H1 (cell line): Measurements from ENCODE around the gene SMU1. TPM values are rescaled to one million over a fixed set of nuclear protein-coding genes. Genes with fewer than 3 reads are reported as not detected.
A peak's percentile ranks its signal among the peaks of the same experiment; 100 is the strongest.

ENCODE experiments used
- ASH2L ChIP-seq: fragments of 200-600, 300-600 bp; sonication (generic); IDR thresholded peaks from one replicate; pipeline ENCODE4 v1.7.1; 2017; ENCODE audit warnings: low read length
- ATF3 ChIP-seq: IDR thresholded peaks from 2 replicates; pipeline ENCODE4 v1.6.1; 2011; ENCODE audit warnings: low read depth, mild to moderate bottlenecking, low read length; ENCODE audit not compliant: insufficient read depth
- BACH1 ChIP-seq: IDR thresholded peaks from 2 replicates; pipeline ENCODE4 v1.6.1; 2012; ENCODE audit warnings: low read length, improper control_type of control experiment
- BRCA1 ChIP-seq: IDR thresholded peaks from 2 replicates; pipeline ENCODE4 v1.6.1; 2012; ENCODE audit warnings: low read depth, low read length, improper control_type of control experiment
- CEBPB ChIP-seq: IDR thresholded peaks from 2 replicates; pipeline ENCODE4 v1.6.1; 2012; ENCODE audit warnings: low read depth, low read length
- CHD1 ChIP-seq: IDR thresholded peaks from 2 replicates; pipeline ENCODE4 v1.6.1; 2012; ENCODE audit warnings: low read depth, low read length, improper control_type of control experiment
- CHD2 ChIP-seq: IDR thresholded peaks from 2 replicates; pipeline ENCODE4 v1.6.1; 2012; ENCODE audit warnings: low read length, improper control_type of control experiment
- EGR1 ChIP-seq: IDR thresholded peaks from 2 replicates; pipeline ENCODE4 v1.6.1; 2011; ENCODE audit warnings: low read depth, low read length, borderline replicate concordance
- FOSL1 ChIP-seq: IDR thresholded peaks from 2 replicates; pipeline ENCODE4 v1.6.1; 2011; ENCODE audit warnings: mild to moderate bottlenecking, low read depth, low read length, moderate library complexity; ENCODE audit not compliant: insufficient read depth
- KDM4A ChIP-seq: IDR thresholded peaks from one replicate; pipeline ENCODE4 v1.7.1; 2012; ENCODE audit warnings: low read depth, mild to moderate bottlenecking, moderate library complexity, low read length, inconsistent platforms; ENCODE audit not compliant: severe bottlenecking
- MAFK ChIP-seq: IDR thresholded peaks from 2 replicates; pipeline ENCODE4 v1.6.1; 2012; ENCODE audit warnings: low read depth, mild to moderate bottlenecking, improper control_type of control experiment, low read length
- NRF1 ChIP-seq: IDR thresholded peaks from 2 replicates; pipeline ENCODE4 v1.6.1; 2011; ENCODE audit warnings: mild to moderate bottlenecking, low read depth, low read length, improper control_type of control experiment
- RNF2 ChIP-seq: fragments of 200-900, 300-1000 bp; sonication (generic); IDR thresholded peaks from 2 replicates; pipeline ENCODE4 v1.7.1; 2016; ENCODE audit warnings: borderline replicate concordance, low read depth, mild to moderate bottlenecking, antibody characterized with exemption, low read length; ENCODE audit not compliant: poor library complexity, severe bottlenecking; ENCODE audit errors: missing control alignments
- SAP30 ChIP-seq: fragments of 300-600 bp; sonication (generic); IDR thresholded peaks from 2 replicates; pipeline ENCODE4 v1.7.1; 2012; ENCODE audit warnings: low read length, moderate library complexity, mild to moderate bottlenecking, inconsistent platforms; ENCODE audit not compliant: insufficient read depth, insufficient replicate concordance
- SIRT6 ChIP-seq: IDR thresholded peaks from one replicate; pipeline ENCODE4 v1.7.1; 2012; ENCODE audit warnings: low read length, inconsistent platforms
- SP2 ChIP-seq: IDR thresholded peaks from 2 replicates; pipeline ENCODE4 v1.6.1; 2012; ENCODE audit warnings: mild to moderate bottlenecking, low read length, inconsistent platforms
- SP4 ChIP-seq: IDR thresholded peaks from 2 replicates; pipeline ENCODE4 v1.6.1; 2012; ENCODE audit warnings: low read length, inconsistent platforms
- SRF ChIP-seq: IDR thresholded peaks from 2 replicates; pipeline ENCODE4 v1.6.1; 2011; ENCODE audit warnings: mild to moderate bottlenecking, low read depth, low read length, moderate library complexity
- TAF7 ChIP-seq: optimal IDR thresholded peaks from 2 replicates; pipeline ENCODE3; 2011; ENCODE audit warnings: low read depth, mild to moderate bottlenecking, inconsistent platforms, low read length, moderate library complexity, borderline replicate concordance
- polyA plus RNA-seq, 7 experiments: library from polyadenylated mRNA; depleted of rRNA in 3 of 7; stranded (reverse) in 5 of 7; unstranded in 2 of 7; fragments of >200 nt in 5 of 7; fragments of 200-250 nt in 2 of 7; gene quantifications; 1 replicate in 5 of 7; 2 replicates in 1 of 7; 4 replicates in 1 of 7; pipeline versions ENCODE4 v1.2.1 to v1.2.3, GENCODE V29; 2011 to 2013; ENCODE audit warnings: missing spikeins in 2 of 7, mixed read lengths in 2 of 7
- total RNA-seq: library from RNA; stranded (reverse); fragmentation: NEBNext Ultra II Directional; extraction: Animal tissue kit (Norgen Biotek cat#: 25700); gene quantifications from 2 replicates; pipeline ENCODE4 v1.2.1, GENCODE V29; 2021
- TF ChIP-seq, protein P1 (sequence below): IDR thresholded peaks from 2 replicates; pipeline ENCODE4 v1.6.1; 2012; ENCODE audit warnings: low read length, inconsistent platforms

SMU1 gene
- total and polyA plus RNA-seq, 2 of the 8 experiments (the other 6 are each of a cell fraction or from before 2014, with no cell fraction given): 8.4 to 26.0 TPM

DNA sequence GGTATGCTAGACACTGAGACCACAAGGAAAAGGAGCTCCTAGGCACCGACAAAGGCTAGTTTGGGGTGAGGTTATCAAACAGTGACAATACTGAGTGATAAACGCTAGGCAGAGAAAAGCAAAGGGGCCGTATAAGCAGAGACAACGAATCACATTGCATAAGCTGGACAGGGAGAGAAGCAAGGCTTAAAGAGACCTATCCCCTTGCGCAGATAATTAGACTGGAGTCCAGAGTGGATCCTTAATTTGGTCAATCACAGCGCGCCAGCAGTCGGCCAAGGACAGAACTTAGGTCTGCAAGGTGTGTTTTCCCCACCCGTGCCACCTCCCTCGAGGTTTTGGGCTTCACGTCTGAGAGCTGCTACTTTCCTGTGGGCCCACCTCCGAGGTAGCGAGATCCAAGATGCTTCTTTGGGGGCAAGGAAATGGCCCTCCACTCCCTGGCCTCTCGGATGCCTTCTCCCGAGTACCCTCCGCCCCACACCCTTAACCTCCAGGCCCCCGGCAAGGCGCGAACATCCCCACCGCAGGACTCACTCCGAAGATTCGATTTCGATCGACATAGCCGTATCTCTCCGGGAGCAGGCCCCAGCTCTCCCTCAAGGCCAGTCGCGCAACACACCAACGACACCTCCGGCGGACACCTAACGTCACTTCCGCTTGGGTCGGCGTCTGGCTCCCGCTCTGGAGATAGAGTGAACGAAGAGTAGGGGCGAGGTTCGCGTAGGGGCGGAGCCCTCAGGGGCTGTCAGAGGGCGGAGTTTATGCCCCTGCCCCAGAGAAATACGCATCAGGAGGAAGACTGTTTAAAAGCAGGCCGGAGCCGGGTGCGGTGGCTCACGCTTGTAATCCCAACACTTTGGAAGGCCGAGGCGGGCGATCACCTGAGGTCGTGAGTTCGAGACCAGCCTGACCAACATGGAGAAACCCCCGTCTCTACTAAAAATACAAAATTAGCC lies at the start of gene SMU1 (continued):
- TF ChIP-seq CEBPB: no peak
- peak; percentile 44; the same call in 1 of the 2 replicates for TF ChIP-seq BRCA1
- TF ChIP-seq ATF3: peak; percentile 83
- no peak for TF ChIP-seq SIRT6
- no peak for TF ChIP-seq BACH1
- no peak for TF ChIP-seq SP4
- no peak for TF ChIP-seq EGR1
- TF ChIP-seq KDM4A: peak; percentile 84
- TF ChIP-seq NRF1: no peak
- no peak for TF ChIP-seq RNF2
- no peak for TF ChIP-seq MAFK
- TF ChIP-seq, protein P1, sequence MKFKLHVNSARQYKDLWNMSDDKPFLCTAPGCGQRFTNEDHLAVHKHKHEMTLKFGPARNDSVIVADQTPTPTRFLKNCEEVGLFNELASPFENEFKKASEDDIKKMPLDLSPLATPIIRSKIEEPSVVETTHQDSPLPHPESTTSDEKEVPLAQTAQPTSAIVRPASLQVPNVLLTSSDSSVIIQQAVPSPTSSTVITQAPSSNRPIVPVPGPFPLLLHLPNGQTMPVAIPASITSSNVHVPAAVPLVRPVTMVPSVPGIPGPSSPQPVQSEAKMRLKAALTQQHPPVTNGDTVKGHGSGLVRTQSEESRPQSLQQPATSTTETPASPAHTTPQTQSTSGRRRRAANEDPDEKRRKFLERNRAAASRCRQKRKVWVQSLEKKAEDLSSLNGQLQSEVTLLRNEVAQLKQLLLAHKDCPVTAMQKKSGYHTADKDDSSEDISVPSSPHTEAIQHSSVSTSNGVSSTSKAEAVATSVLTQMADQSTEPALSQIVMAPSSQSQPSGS: no peak
- no peak for TF ChIP-seq SP2
- TF ChIP-seq SAP30: no peak
- no peak for TF ChIP-seq CHD2
- TF ChIP-seq ASH2L: peak; percentile 90
- no peak for TF ChIP-seq FOSL1
- TF ChIP-seq CHD1: no peak
- peak; percentile 70; the same call in 1 of the 2 replicates for TF ChIP-seq SRF
- peak; percentile 47 for TF ChIP-seq TAF7
